Measurements from ENCODE around the gene RTBDN. TPM values are rescaled to one million over a fixed set of nuclear protein-coding genes. Genes with fewer than 3 reads are reported as not detected.
"Not testable (repeated sequence)": the region's sequence is repeated elsewhere in the genome, so short reads cannot be mapped to it uniquely, and the experiment has no call there.

Gene RTBDN
- total RNA-seq, 1 donor from 2014 or later = not detected

- Histone ChIP-seq H4K20me1 (ENCODE audit: low read depth) (no peaks in the 10 kb centered on the region), H3K27me3 (peaks cover 4% of the 10 kb centered on the region), H3K9me3 (ENCODE audit: low read depth) (no peaks in the 10 kb centered on the region), H3K4me3 (no peak overlapping the region), H3K27ac (no peak overlapping the region), H3F3A (ENCODE audit: low read depth) (peaks cover 24% of the 10 kb centered on the region), H3K79me2 (ENCODE audit: low read depth) (no peaks in the 10 kb centered on the region), H3K4me1 (no peaks in the 10 kb centered on the region), H3K9ac (no peak overlapping the region), H3K36me3 (no peaks in the 10 kb centered on the region), H2AFZ (replicated peaks) (no peak overlapping the region), H3K4me2 (no peak overlapping the region)
- no peak for DNase-seq (ENCODE audit: low spot score)
- no peaks in the 10 kb centered on the region for H3K36me3 Mint-ChIP-seq
- H3K27ac Mint-ChIP-seq = no peak overlapping the region
- H3K4me3 Mint-ChIP-seq = no peak overlapping the region
- peaks cover 13% of the 10 kb centered on the region for H3K27me3 Mint-ChIP-seq (ENCODE audit: insufficient read depth, low read depth)
- peaks cover 7% of the 10 kb centered on the region for H3K4me1 Mint-ChIP-seq
- H3K9me3 Mint-ChIP-seq = peaks cover 7% of the 10 kb centered on the region
- no peak for TF ChIP-seq EZH2phosphoT487 (IDR thresholded peaks at IDR 0.05)
- TF ChIP-seq CTCF (IDR thresholded peaks at IDR 0.05) = no peak
- no peak for TF ChIP-seq EZH2 (IDR thresholded peaks at IDR 0.05)
Observed at GRCh38 chr19:12821761-12822160, 12.6 kb downstream of the RTBDN start.

- H3K36me3 ChIP-seq; H2AFZ ChIP-seq (replicated peaks); H3K4me1 ChIP-seq; DNase-seq (ENCODE audit: low spot score); H3K27ac ChIP-seq; H3K27me3 Mint-ChIP-seq (ENCODE audit: insufficient read depth, low read depth); H4K20me1 ChIP-seq (ENCODE audit: low read depth); H3K79me2 ChIP-seq (ENCODE audit: low read depth); H3F3A ChIP-seq (ENCODE audit: low read depth); H3K9me3 Mint-ChIP-seq; H3K4me3 Mint-ChIP-seq; H3K9me3 ChIP-seq (ENCODE audit: low read depth); H3K4me1 Mint-ChIP-seq; H3K4me2 ChIP-seq; H3K27ac Mint-ChIP-seq; H3K4me3 ChIP-seq; H3K27me3 ChIP-seq; H3K36me3 Mint-ChIP-seq; H3K9ac ChIP-seq: not testable (repeated sequence)
Observed at GRCh38 chr19:12817810-12818209, 16.6 kb downstream of the RTBDN start.

GRCh38 chr19:12817188-12817587 lies 17.2 kb downstream of the RTBDN start:
- DNase-seq (ENCODE audit: low spot score); H3K4me1 ChIP-seq; H2AFZ ChIP-seq (replicated peaks); H3K4me1 Mint-ChIP-seq; H3K36me3 Mint-ChIP-seq; H3K4me3 ChIP-seq; H3K9me3 ChIP-seq (ENCODE audit: low read depth); H3K27ac Mint-ChIP-seq; H3K79me2 ChIP-seq (ENCODE audit: low read depth); H3K4me2 ChIP-seq; H4K20me1 ChIP-seq (ENCODE audit: low read depth); H3K9me3 Mint-ChIP-seq; H3K4me3 Mint-ChIP-seq; H3K27me3 Mint-ChIP-seq (ENCODE audit: insufficient read depth, low read depth); H3K27ac ChIP-seq; H3K36me3 ChIP-seq; H3K9ac ChIP-seq; H3K27me3 ChIP-seq; H3F3A ChIP-seq (ENCODE audit: low read depth): not testable (repeated sequence)

GRCh38 chr19:12815088-12815487 lies 19.3 kb downstream of the RTBDN start:
- Histone ChIP-seq H2AFZ (replicated peaks) (no peak overlapping the region), H3K9me3 (ENCODE audit: low read depth) (no peaks in the 10 kb centered on the region), H3K36me3 (no peaks in the 10 kb centered on the region), H3K4me3 (no peak overlapping the region), H3K9ac (no peak overlapping the region), H3K27ac (no peak overlapping the region), H3K79me2 (ENCODE audit: low read depth) (no peaks in the 10 kb centered on the region), H3K4me1 (no peaks in the 10 kb centered on the region), H3K4me2 (no peak overlapping the region), H3K27me3 (no peaks in the 10 kb centered on the region), H4K20me1 (ENCODE audit: low read depth) (no peaks in the 10 kb centered on the region), H3F3A (ENCODE audit: low read depth) (no peaks in the 10 kb centered on the region)
- Mint-ChIP-seq H3K27ac (no peak overlapping the region), H3K4me1 (no peaks in the 10 kb centered on the region), H3K27me3 (ENCODE audit: insufficient read depth, low read depth) (peaks cover 6% of the 10 kb centered on the region), H3K4me3 (no peak overlapping the region), H3K9me3 (no peaks in the 10 kb centered on the region), H3K36me3 (peaks cover 8% of the 10 kb centered on the region)
- TF ChIP-seq EZH2 (IDR thresholded peaks at IDR 0.05) (no peak), CTCF (IDR thresholded peaks at IDR 0.05) (no peak), EZH2phosphoT487 (IDR thresholded peaks at IDR 0.05) (no peak)
- DNase-seq (ENCODE audit: low spot score) = no peak

Measured in neural progenitor cell (in vitro differentiated cells).